ENCODE measurements around the gene BANP.
"Not testable (repeated sequence)": the region's sequence is repeated elsewhere in the genome, so short reads cannot be mapped to it uniquely, and the experiment has no call there.

BANP gene

DNA sequence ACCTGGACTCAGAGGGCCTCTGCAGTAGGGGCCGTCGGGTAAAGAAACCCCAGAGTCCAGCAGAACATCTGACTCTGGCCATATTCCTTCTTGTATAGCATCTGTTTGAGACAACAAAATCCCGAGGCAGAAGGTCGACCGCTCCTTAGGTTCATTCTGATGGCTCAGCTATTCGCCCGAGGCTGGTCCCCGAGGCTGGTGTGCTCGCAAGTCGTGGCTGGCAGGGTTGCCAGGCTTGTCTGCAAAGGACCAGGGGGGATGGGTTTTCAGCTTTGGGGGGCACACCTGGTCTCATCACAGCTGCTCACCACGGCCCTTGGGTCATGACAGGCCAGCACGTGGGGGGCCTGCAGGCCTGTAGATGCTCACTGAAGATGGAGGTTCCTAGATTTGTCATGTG, 119.1 kb downstream of the BANP start:
- no peak for DNase-seq

DNA sequence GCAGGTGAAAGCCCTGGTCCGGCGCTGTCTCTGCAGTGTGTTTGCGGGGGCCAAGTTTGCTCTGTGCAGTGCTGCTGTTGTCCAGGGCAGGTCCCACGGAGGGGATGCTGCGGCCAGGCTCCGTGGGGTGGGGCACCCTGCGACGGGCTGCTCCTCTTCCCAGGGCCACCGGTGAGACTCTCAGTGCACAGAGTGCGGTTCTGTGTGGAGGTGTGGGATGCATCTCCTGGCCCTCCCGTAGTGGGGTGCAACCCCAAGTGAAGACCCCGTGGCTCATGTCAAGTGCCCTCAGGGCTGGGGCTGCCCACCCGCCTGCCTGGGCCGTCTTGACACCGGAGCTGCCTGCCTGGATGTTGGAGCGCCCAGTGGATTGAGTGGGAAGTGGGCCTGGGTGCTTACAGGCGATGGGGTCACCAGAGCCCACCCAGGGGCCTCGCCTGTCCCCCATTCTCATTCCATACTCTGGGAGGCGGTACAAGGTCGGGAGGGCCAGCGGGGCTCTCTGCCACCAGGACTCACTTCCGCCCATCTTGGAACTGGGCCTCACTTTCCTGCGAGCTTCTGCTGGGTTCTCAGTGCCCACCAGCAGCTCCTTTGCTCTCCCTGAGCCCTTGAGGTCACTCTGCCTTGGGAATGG, 119.9 kb downstream of the BANP start:
- DNase-seq = no peak

DNA sequence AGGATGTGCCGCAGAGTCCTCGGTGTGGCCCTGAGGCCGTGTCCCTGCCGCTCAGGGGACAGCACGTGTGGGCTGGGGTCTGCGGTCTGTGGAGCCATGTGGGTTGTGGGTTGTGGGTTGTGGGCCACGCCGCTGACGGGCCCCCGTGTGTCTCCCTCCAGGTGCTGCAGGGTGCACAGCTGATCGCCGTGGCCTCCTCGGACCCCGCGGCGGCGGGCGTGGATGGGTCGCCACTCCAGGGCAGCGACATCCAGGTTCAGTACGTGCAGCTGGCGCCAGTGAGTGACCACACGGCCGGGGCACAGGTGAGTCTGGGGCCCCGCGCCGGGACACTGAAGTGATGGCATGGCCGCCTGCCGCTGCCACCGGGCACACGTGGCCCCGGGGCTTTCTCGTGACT, 120.7 kb downstream of the BANP start:
- no peak for DNase-seq

GRCh38 chr16:88072571-88073001, 121.4 kb downstream of the BANP start:
- DNase-seq = no peak

GRCh38 chr16:88073201-88073721, 122.0 kb downstream of the BANP start:
- DNase-seq = no peak

DNA sequence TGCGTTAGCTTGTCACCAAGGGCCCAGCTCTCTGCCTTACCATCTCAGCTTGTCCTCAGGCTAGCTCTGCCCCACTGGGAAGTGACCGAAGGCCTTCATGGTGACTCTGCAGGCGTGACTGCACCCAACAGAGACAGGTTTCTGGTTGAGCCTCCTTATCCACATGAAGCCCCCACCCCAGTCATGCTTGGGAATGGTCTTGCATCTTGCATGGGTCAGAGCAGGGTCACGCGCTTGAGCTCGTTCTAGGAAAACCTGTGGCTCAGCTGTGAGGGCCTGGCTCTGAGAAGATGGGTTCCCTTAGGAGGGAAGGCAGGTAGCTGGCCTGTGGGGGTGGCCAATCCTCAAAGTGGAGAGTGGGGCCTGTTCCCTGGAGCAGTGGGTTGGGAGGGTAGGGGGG, 122.8 kb downstream of the BANP start:
- no peak for DNase-seq

GRCh38 chr16:88076211-88076931, 125.1 kb downstream of the BANP start:
- no peak for DNase-seq

GRCh38 chr16:88076932-88077320, 125.7 kb downstream of the BANP start:
- not testable (repeated sequence) for DNase-seq

DNA sequence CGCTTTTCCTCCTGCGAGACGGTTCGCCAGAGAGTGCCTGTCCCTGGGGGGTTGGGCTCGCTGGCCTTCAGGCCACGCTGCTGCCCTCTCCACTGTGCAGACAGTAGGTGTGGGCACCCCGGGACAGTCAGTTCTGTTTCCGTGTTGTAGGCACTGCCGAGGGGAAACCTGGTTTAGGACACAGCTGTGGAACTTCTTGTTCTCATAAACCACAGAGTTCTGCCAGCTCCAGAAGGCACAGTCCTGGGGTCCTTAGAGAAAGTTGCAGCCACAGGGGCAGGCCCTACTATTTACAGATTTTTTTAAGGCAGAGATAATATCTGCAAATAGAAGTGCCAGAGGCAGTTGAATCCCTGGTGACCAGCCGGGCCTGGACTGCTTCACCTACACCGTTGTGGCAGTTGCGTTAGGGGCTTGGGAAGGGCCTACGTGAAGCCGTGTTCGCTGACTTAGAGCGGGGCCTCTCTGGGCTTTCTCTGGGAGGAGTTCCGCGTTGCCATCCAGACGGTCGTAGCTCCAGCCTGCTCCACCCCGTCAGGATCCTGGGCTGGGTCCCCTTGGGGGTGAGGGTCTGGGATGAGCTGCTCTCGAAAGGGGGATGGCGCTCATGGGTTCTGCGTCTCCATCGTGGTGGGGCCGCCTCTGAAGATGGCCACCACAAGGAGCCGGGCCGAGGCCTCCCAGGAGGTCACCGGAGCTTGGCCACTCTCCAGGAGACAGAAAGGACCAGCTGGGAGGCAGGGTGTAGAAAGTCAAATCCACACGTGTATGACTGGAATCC, 126.3 kb downstream of the BANP start:
- no peak for DNase-seq

DNA sequence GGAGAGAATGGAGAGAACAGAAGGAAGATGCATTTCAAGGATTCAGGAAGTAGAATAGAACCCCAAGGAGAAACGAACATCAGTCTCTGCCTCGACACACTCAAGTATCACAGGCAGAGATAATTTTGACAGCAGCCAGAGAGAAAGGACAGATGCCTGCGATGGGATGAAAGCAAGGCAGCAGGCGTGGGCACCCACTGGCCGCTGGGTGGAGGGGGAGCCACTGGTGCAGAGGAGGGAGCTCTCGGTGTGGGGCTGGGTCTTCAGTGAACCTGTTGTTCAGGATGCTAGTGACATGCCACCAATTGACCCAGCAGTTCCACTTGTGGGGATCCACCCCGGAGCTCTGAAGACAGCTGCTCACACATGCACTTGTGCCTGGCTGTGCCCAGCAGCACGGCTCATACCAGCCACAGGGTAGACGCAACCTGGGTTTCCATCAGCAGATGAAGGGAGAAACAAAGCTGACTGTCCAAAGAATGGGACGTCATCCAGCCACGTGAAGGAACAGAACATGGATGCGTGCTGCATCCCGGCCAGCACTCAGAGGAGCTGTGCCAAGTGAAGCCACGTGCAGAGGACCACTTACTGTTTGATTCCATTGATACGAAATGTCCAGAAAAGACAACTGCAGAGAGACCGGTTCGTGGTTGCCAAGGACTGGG, 127.0 kb downstream of the BANP start:
- DNase-seq = no peak

- no peak for DNase-seq
Measured at GRCh38 chr16:88083582-88083981, 132.3 kb downstream of the BANP start.

- DNase-seq = no peak
Measured at GRCh38 chr16:88084881-88085280, 133.6 kb downstream of the BANP start.

DNA sequence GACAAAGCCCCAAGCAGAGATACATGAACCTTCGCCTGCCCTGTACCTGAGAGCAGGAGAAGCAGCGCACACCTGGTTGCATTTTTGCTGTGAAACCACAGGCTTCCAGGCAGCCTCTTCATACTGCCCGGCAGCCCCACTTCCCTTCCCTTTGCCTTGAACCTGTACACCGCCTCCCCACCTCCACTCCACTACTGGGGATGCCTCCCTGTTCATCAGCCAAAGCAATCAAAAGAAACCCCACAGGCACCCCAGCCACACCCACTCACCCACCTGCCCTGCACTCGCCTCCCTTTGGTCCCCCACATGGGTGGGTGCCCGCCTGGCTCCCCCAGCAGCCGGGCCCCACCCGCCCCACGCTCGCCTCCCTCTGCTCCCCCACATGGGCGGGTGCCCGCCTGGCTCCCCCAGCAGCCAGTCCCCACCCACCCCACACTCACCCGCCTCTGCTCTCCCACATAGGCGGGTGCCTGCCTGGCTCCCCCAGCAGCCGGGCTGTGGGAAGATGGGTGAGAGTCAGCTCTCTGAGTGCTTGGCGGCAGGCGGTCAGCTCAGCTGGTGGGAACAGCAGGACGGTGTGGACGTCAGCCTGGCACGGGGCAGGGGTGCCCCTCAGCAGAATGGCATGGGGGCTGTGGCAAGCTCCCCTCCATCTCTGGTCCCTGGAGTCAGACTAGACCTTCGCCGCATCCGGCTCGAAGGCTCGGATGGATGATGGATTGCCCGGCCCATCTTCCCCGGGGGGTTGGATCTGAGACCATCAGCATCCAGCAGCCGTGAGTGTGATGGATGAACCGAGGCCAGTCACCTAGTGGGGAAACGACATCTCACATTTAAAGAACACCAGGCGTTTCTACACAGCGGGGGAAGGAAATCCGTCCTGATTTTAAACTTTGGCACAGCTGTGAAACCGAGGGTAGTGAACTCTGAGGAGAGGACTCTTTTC, 135.6 kb downstream of the BANP start:
- DNase-seq = no peak

GRCh38 chr16:88087517-88087877, 136.3 kb downstream of the BANP start:
- no peak for DNase-seq

- DNase-seq = no peak
Measured at GRCh38 chr16:88088161-88088581, 136.9 kb downstream of the BANP start.

- DNase-seq = not testable (repeated sequence)
Measured at GRCh38 chr16:88088611-88089010, 137.4 kb downstream of the BANP start.

GRCh38 chr16:88089071-88089470, 137.8 kb downstream of the BANP start:
- DNase-seq = not testable (repeated sequence)

DNA sequence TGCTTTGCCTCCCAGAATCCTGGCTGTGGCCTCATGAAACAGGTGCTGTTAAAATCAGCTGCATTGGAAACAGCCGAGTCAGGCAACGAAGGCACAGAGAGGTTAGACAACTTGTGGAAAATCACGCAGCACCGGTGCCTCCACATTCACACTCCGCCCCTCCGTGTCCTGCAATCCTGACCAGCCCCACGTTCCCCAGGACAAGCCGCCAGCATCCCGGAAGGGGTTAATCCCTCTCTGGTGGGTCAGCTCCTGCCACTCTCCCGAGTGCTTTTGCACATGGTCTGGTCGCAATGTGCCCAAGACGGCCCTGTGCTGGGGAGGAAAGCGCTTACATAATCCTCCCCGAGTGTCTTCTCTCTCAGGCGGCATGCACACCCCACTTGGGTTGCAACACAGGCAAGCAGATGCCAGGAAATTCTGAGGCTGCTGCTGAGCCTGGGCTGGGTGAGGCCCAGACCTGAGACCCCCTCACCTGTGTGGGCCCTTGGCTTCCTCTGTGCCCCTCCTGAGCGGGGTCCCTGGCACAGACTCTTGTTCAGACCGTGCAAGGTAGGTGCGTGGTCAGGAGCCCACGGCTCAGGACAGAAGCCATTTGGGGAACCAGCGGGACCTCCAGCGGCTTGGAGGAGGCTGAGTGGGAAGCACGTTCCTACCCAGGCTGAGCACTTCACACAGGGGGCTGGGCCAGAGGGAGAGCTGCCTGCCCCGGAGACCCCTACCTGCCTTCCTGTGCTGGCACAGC, 138.6 kb downstream of the BANP start:
- DNase-seq = peak; percentile 9

DNA sequence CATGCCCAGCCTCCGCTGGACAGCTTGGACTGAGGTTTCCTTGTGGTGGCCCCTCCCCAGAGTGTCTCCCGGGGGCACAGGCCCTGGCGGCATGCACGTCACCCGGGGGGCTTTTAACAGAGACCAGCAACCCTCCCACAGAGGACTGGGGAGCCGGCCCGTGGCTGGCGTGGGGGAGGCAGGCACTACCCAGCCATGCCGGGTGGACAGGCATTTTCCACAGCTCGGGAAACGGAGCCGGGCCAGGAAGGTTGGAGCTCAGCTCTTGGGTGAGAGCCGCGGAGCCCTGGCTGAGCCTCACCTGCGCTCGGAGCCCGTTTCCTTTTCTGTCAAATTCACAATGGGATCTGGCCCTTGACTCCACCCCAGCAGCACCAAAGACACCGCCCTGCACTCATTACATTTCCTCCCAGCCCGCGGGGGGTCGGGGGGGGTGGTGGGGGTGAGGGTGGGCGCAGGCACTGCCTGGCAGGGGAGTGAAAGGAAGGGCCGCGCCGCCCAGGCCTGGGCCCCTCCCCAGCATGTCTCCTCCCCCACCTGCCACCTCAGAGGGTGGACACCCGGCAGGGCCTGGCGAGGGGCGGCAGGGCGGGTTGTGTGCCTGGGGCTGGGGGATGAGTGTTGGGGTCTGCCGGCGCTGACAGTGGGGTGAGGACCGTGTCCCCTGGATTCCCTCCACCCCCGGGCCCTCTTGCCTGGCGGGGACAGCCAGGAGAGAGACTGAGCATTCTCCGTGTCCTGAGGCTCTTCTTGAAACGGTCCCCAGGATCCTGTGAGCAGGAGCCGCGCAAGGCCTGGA, 139.3 kb downstream of the BANP start:
- DNase-seq = not testable (repeated sequence)

Data from midbrain (tissue), 1 donor.